Measurements from ENCODE around the gene LTB4R2.

DNA sequence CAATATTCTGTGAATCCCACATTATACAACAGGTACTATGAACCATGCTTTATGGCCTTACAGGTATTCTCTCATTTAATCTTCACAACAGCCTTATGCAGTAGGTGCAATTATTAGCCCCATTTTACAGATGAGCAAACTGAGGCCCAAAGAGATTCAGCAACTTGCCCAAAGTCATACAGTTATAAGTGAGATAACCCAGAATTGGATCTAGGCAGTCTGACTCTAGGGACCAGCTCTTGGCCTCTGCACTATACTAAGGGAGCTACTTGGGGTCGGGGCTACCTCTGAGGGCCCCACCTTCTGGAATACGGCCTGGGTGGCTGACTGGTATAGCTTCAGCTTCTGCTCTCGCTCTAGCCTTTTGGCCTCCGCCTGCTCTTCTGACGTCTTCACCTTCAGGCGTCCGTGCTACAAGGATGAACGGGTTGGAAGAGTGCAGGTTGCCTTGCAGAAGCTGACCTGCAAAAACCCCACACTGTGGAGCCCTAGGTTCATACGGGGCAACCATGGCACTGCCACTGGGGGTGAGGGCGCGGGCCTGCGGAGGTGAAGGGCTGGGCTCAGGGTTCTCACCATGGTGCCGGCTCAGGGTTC lies 39.3 kb upstream of the LTB4R2 start:
- TF ChIP-seq, protein P1, sequence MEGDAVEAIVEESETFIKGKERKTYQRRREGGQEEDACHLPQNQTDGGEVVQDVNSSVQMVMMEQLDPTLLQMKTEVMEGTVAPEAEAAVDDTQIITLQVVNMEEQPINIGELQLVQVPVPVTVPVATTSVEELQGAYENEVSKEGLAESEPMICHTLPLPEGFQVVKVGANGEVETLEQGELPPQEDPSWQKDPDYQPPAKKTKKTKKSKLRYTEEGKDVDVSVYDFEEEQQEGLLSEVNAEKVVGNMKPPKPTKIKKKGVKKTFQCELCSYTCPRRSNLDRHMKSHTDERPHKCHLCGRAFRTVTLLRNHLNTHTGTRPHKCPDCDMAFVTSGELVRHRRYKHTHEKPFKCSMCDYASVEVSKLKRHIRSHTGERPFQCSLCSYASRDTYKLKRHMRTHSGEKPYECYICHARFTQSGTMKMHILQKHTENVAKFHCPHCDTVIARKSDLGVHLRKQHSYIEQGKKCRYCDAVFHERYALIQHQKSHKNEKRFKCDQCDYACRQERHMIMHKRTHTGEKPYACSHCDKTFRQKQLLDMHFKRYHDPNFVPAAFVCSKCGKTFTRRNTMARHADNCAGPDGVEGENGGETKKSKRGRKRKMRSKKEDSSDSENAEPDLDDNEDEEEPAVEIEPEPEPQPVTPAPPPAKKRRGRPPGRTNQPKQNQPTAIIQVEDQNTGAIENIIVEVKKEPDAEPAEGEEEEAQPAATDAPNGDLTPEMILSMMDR (IDR thresholded peaks at IDR 0.05; ENCODE audit: low read depth, low read length): no peak
- no peak for TF ChIP-seq EZH2phosphoT487 (IDR thresholded peaks at IDR 0.05; ENCODE audit: low read depth)
